ENCODE results near the gene GRK4.

GRK4 gene

DNA sequence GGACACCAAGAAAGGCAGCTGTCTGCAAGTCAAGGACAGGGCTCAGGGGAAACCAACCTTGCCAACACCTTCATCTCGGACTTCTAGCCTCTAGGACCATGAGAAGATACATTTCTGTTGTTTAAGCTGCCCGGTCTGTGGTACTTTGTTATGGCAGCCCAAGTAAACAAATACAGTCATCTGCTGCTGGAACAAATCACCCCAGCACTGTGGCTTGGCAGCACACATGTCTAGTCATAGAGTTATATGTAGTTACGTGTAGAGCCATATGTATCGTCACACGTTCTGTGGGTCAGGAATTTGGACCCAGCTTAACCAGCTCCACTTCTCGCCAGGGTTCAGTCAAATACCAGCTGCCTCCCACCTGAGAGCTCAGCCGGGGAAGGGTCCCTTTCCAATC is 108.4 kb downstream of the GRK4 start:
- no peak overlapping the region for H3K27ac ChIP-seq
- TF ChIP-seq ZFX (IDR thresholded peaks at IDR 0.05; ENCODE audit: borderline replicate concordance), result no peak
- no peak for TF ChIP-seq CTCF (IDR thresholded peaks at IDR 0.05)

GRCh38 chr4:3073158-3074077 is 110.0 kb downstream of the GRK4 start:
- peak overlapping the region; percentile 51 for H3K27ac ChIP-seq
- peak; percentile 22; the same call in 1 of the 2 replicates for TF ChIP-seq CTCF (IDR thresholded peaks at IDR 0.05)
- TF ChIP-seq ZFX (IDR thresholded peaks at IDR 0.05; ENCODE audit: borderline replicate concordance), result no peak

DNA sequence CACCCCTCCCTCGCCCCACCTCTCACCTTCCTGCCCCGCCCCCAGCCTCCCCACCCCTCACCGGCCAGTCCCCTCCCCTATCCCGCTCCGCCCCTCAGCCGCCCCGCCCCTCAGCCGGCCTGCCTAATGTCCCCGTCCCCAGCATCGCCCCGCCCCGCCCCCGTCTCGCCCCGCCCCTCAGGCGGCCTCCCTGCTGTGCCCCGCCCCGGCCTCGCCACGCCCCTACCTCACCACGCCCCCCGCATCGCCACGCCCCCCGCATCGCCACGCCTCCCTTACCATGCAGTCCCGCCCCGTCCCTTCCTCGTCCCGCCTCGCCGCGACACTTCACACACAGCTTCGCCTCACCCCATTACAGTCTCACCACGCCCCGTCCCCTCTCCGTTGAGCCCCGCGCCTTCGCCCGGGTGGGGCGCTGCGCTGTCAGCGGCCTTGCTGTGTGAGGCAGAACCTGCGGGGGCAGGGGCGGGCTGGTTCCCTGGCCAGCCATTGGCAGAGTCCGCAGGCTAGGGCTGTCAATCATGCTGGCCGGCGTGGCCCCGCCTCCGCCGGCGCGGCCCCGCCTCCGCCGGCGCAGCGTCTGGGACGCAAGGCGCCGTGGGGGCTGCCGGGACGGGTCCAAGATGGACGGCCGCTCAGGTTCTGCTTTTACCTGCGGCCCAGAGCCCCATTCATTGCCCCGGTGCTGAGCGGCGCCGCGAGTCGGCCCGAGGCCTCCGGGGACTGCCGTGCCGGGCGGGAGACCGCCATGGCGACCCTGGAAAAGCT is 110.9 kb downstream of the GRK4 start, which contains the start of the genes HTT and HTT-AS:
HTT (plus strand) TSS at position 604 of the 768 bp plus-strand sequence; CDS start at position 749, 145 bp downstream.
HTT-AS (minus strand) TSS at position 461 of the 768 bp plus-strand sequence.
- peak; percentile 21; the same call in 1 of the 2 replicates for TF ChIP-seq CTCF (IDR thresholded peaks at IDR 0.05)
- no peak for TF ChIP-seq ZFX (IDR thresholded peaks at IDR 0.05; ENCODE audit: borderline replicate concordance)
- peak within 1 kb of the TSS; percentile 76 for H3K27ac ChIP-seq

GRCh38 chr4:3074846-3075651 is 111.7 kb downstream of the GRK4 start:
- TF ChIP-seq CTCF (IDR thresholded peaks at IDR 0.05) (no peak), ZFX (IDR thresholded peaks at IDR 0.05; ENCODE audit: borderline replicate concordance) (no peak)
- peak overlapping the region; percentile 76 for H3K27ac ChIP-seq

DNA sequence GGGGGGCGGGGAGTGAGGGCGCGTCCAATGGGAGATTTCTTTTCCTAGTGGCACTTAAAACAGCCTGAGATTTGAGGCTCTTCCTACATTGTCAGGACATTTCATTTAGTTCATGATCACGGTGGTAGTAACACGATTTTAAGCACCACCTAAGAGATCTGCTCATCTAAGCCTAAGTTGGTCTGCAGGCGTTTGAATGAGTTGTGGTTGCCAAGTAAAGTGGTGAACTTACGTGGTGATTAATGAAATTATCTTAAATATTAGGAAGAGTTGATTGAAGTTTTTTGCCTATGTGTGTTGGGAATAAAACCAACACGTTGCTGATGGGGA is 112.2 kb downstream of the GRK4 start:
- peak overlapping the region; percentile 76 for H3K27ac ChIP-seq
- TF ChIP-seq CTCF (IDR thresholded peaks at IDR 0.05) (no peak), ZFX (IDR thresholded peaks at IDR 0.05; ENCODE audit: borderline replicate concordance) (no peak)

- TF ChIP-seq CTCF (IDR thresholded peaks at IDR 0.05), result no peak
- TF ChIP-seq ZFX (IDR thresholded peaks at IDR 0.05; ENCODE audit: borderline replicate concordance), result no peak
- no peak overlapping the region for H3K27ac ChIP-seq
These were observed 114.4 kb downstream of the GRK4 start for GRCh38 chr4:3077796-3078195.

Data from 22Rv1 (cell line).